NB4 (cell line): ENCODE results near the gene TAS2R7.

ENCODE experiments used
- DNase-seq: peaks from one replicate; pipeline ENCODE4 v3.0.0; 2010; ENCODE audit warnings: low read depth
- H3K4me3 ChIP-seq: one replicate; pipeline ENCODE4 v1.5.1; 2011; ENCODE audit warnings: mild to moderate bottlenecking, low read depth, low read length, moderate library complexity
- MYC ChIP-seq: IDR thresholded peaks from 2 replicates; pipeline ENCODE4 v1.6.1; 2011; ENCODE audit warnings: low read depth, low read length
- POLR2A ChIP-seq: IDR thresholded peaks from 2 replicates; pipeline ENCODE4 v1.6.1; 2011; ENCODE audit warnings: mild to moderate bottlenecking; ENCODE audit not compliant: insufficient read length; ENCODE audit errors: extremely low read depth
- TF ChIP-seq, protein P1 (sequence below): IDR thresholded peaks from 2 replicates; pipeline ENCODE4 v1.6.1; 2011; ENCODE audit warnings: low read depth, low read length
- TF ChIP-seq, protein P2 (sequence below): IDR thresholded peaks from one replicate; pipeline ENCODE4 v1.5.1; 2012; ENCODE audit warnings: low read depth, low read length

Gene TAS2R7

DNA sequence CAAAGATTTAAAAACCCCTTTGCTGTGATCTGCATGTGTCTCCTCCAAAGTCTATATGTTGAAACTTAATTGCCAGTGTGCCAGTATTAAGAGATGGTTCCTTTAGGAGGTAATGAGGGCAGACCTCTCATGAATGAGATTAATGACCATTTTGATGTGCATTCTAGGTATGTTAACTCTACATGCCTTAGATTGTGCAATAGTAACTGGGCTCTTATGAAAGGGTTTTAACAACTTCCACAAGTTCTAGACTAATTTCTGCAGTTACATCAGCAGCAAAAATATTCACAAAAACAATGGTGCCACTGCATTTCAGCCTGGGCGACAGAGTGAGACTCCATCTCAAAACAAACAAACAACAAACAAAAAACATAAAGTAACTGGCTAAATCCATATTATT, 27.6 kb upstream of the TAS2R7 start:
- DNase-seq = no peak
- no peak overlapping the region for H3K4me3 ChIP-seq
- TF ChIP-seq MYC (no peak), POLR2A (no peak)
- TF ChIP-seq, protein P1, sequence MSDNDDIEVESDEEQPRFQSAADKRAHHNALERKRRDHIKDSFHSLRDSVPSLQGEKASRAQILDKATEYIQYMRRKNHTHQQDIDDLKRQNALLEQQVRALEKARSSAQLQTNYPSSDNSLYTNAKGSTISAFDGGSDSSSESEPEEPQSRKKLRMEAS = no peak
- TF ChIP-seq, protein P2, sequence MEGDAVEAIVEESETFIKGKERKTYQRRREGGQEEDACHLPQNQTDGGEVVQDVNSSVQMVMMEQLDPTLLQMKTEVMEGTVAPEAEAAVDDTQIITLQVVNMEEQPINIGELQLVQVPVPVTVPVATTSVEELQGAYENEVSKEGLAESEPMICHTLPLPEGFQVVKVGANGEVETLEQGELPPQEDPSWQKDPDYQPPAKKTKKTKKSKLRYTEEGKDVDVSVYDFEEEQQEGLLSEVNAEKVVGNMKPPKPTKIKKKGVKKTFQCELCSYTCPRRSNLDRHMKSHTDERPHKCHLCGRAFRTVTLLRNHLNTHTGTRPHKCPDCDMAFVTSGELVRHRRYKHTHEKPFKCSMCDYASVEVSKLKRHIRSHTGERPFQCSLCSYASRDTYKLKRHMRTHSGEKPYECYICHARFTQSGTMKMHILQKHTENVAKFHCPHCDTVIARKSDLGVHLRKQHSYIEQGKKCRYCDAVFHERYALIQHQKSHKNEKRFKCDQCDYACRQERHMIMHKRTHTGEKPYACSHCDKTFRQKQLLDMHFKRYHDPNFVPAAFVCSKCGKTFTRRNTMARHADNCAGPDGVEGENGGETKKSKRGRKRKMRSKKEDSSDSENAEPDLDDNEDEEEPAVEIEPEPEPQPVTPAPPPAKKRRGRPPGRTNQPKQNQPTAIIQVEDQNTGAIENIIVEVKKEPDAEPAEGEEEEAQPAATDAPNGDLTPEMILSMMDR = no peak

DNA sequence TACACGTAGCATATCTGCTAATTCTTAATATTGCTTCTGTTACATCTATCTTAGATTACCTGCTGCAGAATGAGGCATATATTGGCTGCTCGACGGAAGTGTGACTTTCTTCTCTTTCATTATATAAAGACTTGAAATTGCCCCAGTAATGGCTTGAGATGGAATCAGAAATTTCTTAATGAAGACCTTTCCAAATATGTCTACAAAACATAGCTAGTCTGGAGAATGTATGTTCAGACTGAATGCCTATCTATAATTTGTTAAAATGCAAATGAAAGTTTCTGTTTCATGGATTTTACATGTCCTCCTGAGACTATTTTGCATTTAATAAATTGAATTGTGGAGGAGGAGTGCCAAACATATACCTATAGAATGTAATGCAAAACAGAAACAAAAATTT, 23.8 kb upstream of the TAS2R7 start, which contains the start of gene TAS2R10:
Gene TAS2R10, minus strand, starts transcription at position 101 of the 400 bp plus-strand sequence. Its CDS starts 89 bp downstream, at position 12.
- no peak within 1 kb of the TSS for H3K4me3 ChIP-seq
- TF ChIP-seq, protein P2 = no peak
- TF ChIP-seq POLR2A = no peak
- TF ChIP-seq MYC = no peak
- TF ChIP-seq, protein P1 = no peak
- no peak for DNase-seq

DNA sequence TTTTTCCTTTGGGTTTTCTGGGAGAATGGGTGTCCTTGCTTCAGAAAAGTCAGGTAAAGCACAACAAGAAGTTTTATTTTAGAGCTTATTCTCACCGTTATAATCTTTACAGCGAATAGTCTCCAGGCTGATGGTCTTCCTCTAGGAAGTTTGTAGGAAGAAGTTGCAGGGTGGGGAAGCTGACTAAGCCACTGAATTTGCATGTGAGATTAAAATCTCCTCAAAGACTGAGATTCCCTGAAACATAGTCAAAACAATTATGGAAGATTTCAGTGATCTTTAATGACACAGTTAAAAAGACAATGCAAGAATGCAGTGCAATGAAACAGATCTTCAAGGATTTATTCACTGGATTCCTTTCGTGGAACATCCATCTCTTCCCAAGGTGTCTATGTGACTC, 22.5 kb upstream of the TAS2R7 start:
- DNase-seq = no peak
- TF ChIP-seq, protein P1 = no peak
- TF ChIP-seq MYC (no peak), POLR2A (no peak)
- TF ChIP-seq, protein P2 = no peak
- H3K4me3 ChIP-seq = no peak overlapping the region

DNA sequence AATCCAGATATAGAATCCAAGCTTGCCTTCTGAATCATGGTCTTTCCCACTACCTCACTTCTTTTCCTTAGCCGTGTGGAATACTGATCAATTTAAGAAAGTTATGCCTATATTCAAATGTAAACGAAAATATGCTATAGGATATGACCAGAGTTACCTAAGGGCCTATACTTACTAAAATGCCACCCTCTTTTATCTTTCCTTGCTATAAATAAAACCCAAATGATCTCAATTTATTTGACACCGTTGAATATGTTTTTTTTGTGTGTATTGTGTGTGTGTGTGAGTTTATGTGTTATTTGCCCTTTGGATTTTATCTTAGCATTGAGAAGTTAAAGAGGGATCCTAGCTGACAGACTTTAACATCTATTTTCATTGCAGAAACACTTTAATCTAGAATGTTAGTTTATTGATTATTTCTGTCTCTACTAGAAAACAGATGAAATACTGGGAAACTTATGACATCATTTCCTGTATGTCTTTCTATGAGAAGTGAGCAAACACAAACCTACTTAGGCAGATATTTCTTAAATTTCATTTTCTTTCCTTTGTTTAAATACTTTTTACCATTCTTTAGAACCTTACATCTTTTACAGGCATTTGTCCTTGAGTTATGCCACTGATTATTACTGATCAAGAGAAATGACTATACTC, 9.6 kb upstream of the TAS2R7 start:
- TF ChIP-seq MYC = no peak
- TF ChIP-seq POLR2A = no peak
- TF ChIP-seq, protein P2 = no peak
- TF ChIP-seq, protein P1 = no peak

DNA sequence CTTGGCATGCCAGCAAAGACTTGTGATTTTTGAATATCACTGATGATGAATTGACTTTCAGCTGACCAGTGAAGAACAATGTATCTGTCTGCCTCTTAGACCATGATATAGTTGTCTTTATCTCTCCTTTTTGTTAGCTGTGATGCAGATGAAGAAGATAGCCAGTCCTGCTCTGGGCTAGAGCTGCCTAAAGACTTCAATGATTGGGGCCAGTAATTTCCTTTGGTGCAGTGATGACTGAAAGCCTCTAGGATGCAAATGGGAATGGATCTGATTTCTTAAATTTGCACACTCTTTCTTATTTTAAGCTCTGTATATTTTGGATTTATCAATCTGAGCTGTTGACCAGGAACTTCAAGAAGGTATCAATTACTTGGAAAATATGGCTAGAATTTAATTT, 7.6 kb upstream of the TAS2R7 start, which contains the start of gene TAS2R9:
Gene TAS2R9, minus strand, starts transcription at position 101 of the 400 bp plus-strand sequence. Its CDS starts 93 bp downstream, at position 8.
- no peak within 1 kb of the TSS for H3K4me3 ChIP-seq
- TF ChIP-seq MYC = no peak
- TF ChIP-seq, protein P2 = no peak
- TF ChIP-seq, protein P1 = no peak
- TF ChIP-seq POLR2A = no peak
- DNase-seq = no peak

More for the DNA sequence above, 9.6 kb upstream of the TAS2R7 start:
- no peak for DNase-seq
- H3K4me3 ChIP-seq = no peak overlapping the region

DNA sequence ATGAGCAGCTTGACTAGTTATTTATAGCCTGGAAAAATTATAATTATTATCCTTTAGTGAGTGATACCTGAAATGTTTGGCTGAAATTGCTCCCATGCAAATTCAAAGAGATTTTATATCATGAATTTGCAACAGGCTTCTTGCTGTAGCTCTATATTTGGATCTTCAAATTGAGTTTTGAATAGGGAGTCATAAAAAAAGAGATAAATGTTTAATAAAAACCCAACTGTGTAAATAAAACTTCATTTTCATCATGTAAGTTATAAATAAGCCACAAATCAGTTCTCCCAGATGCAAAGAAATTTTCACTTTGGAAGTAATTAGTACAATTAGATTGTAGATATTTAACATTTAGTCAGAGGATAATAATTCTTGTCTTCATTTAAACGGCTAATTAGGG, 4.8 kb upstream of the TAS2R7 start, which contains the start of gene TAS2R8:
Gene TAS2R8, minus strand, starts transcription at position 101 of the 400 bp plus-strand sequence. CDS start 306 bp downstream, outside the sequence.
- no peak for DNase-seq
- TF ChIP-seq POLR2A (no peak), MYC (no peak)
- TF ChIP-seq, protein P1 = no peak
- TF ChIP-seq, protein P2 = no peak
- no peak within 1 kb of the TSS for H3K4me3 ChIP-seq
